ENCODE results near the gene CCL4L2.
"Not testable (repeated sequence)": the region's sequence is repeated elsewhere in the genome, so short reads cannot be mapped to it uniquely, and the experiment has no call there.

Gene CCL4L2

GRCh38 chr17:36221581-36222100 lies 10.8 kb downstream of the CCL4L2 start:
- DNase-seq (ENCODE audit: low read depth in 2 of 2), result not testable (repeated sequence)

- not testable (repeated sequence) for DNase-seq (ENCODE audit: low read depth in 2 of 2)
These were observed 12.1 kb downstream of the CCL4L2 start for GRCh38 chr17:36222967-36223366.

- not testable (repeated sequence) for DNase-seq (ENCODE audit: low read depth in 2 of 2)
These were observed 18.8 kb downstream of the CCL4L2 start for GRCh38 chr17:36229644-36230043.

- DNase-seq (ENCODE audit: low read depth in 2 of 2), result not testable (repeated sequence)
These were observed 31.2 kb downstream of the CCL4L2 start for GRCh38 chr17:36242046-36242445.

Data from stimulated activated CD8-positive, alpha-beta memory T cell treated with anti-CD3 and anti-CD28 coated beads, Interleukin-7, amount 100 ng/mL, for 1 hour (primary cell).